ENCODE results near the gene SOX6.

Gene SOX6

GRCh38 chr11:16027621-16028020 is 328.7 kb downstream of the SOX6 start:
- Histone ChIP-seq H3K4me2 (no peak overlapping the region), H3K27me3 (no peaks in the 10 kb centered on the region), H4K20me1 (no peaks in the 10 kb centered on the region), H3K36me3 (no peaks in the 10 kb centered on the region), H3K9me3 (no peaks in the 10 kb centered on the region), H3K4me3 (no peak overlapping the region), H3K4me1 (no peaks in the 10 kb centered on the region), H3K9ac (no peak overlapping the region), H3K27ac (no peak overlapping the region)
- TF ChIP-seq Cebpa-rat (IDR thresholded peaks at IDR 0.05), result no peak

DNA sequence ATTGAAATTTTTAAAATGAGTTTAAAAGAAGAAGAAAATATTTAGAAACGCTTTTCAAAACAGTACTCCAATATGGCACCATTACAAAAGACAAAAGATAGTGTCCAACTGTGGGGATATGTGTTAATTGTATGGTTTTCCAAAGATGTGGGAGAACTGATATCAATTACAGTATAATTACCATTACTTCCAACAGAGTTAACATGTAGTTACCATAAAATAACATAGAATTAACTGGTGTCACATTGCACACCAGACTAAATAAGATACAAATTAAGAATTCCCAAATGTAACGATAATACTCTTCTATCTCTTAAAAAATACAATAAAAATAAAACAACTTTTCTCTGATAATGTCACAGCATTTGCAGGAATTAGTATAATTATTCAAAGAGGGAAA is 329.5 kb downstream of the SOX6 start:
- Histone ChIP-seq H3K4me1 (no peaks in the 10 kb centered on the region), H3K27me3 (no peaks in the 10 kb centered on the region), H3K4me3 (no peak overlapping the region), H3K9ac (no peak overlapping the region), H3K9me3 (no peaks in the 10 kb centered on the region), H3K27ac (no peak overlapping the region), H4K20me1 (no peaks in the 10 kb centered on the region), H3K36me3 (no peaks in the 10 kb centered on the region), H3K4me2 (no peak overlapping the region)
- TF ChIP-seq Cebpa-rat (IDR thresholded peaks at IDR 0.05), result no peak

- Histone ChIP-seq H3K9ac (no peak overlapping the region), H3K4me2 (no peak overlapping the region), H3K27ac (no peak overlapping the region), H3K27me3 (no peaks in the 10 kb centered on the region), H3K4me1 (no peaks in the 10 kb centered on the region), H4K20me1 (no peaks in the 10 kb centered on the region), H3K9me3 (no peaks in the 10 kb centered on the region), H3K4me3 (no peak overlapping the region), H3K36me3 (no peaks in the 10 kb centered on the region)
- no peak for TF ChIP-seq Cebpa-rat (IDR thresholded peaks at IDR 0.05)
These were observed 337.4 kb downstream of the SOX6 start for GRCh38 chr11:16018931-16019330.

- no peaks in the 10 kb centered on the region for H3K9me3 ChIP-seq
- peaks cover 4% of the 10 kb centered on the region; the same call in 1 of the 2 replicates for H3K4me1 ChIP-seq
- TF ChIP-seq Cebpa-rat (IDR thresholded peaks at IDR 0.05), result no peak
- H3K4me3 ChIP-seq, result no peak overlapping the region
- no peak overlapping the region for H3K9ac ChIP-seq
- no peak overlapping the region for H3K4me2 ChIP-seq
- no peaks in the 10 kb centered on the region for H3K27me3 ChIP-seq
- no peaks in the 10 kb centered on the region for H3K36me3 ChIP-seq
- H3K27ac ChIP-seq, result no peak overlapping the region
- H4K20me1 ChIP-seq, result no peaks in the 10 kb centered on the region
These were observed 339.9 kb downstream of the SOX6 start for GRCh38 chr11:16016468-16016829.

DNA sequence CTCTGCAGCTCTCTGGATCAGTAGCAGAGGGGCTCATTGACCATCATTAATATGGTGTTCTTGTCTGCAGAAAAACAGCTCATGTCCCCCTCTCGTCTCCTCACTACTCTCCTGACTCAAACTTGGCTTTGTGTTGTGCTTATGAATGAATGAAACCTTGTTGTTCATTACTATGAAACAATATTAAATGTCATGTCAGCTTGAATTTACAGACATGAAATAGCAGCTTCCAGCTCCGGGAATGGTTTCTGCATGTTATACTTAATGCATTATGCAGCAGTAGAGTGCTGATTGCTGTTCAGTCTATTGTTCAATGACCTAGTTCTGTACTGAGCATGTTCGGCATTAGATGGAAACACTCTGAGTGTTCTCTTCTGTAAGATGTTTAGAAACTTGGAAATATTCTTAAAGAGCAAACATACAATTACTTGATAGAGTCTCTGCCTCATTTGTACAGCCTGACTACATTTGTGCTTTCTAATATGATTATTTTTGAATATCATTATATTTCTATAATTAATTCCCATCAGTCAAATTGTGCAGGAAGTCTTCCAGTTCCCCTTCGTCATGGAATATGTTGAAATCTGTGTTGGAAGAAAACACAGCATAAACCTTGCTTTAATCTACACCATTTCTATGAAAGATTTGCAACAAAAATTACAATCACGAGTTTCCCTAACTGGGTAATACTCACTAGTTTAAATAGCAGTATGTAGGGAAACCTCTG is 340.4 kb downstream of the SOX6 start:
- Histone ChIP-seq H3K9ac (no peak overlapping the region), H3K36me3 (no peaks in the 10 kb centered on the region), H3K4me2 (no peak overlapping the region), H3K4me1 (peaks cover 4% of the 10 kb centered on the region; the same call in 1 of the 2 replicates), H4K20me1 (no peaks in the 10 kb centered on the region), H3K4me3 (no peak overlapping the region), H3K27ac (no peak overlapping the region), H3K27me3 (no peaks in the 10 kb centered on the region), H3K9me3 (no peaks in the 10 kb centered on the region)
- TF ChIP-seq Cebpa-rat (IDR thresholded peaks at IDR 0.05), result no peak

DNA sequence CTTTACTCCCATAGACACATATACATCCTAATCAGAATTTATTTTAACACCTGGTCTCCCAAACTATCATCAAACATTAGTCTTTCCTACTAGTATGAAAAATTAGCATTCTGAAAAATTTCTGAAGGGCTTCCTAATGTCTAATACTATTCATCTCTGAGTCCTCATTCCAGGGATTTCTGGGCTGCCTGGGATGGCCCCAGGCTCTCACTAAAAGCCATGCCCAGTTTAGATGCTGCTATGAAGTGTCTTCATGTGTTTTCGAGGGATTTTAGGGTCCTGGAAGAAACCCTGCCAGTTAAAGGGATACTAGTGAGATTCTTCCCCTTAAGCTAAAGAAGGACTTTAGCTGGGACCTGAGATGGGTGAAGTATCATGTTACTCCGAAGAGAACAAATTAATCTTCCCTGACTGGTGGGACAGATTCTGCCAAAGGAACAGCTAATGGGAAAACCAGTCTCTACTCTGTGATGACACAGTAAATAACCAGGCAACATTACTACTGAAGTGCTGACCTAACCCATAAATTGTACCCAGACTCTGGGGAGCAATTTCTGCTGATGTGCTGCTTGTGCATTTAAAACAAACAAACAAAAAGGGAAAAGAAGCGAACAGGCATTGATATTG is 342.6 kb downstream of the SOX6 start:
- peaks cover 4% of the 10 kb centered on the region; the same call in 1 of the 2 replicates for H3K4me1 ChIP-seq
- H3K9me3 ChIP-seq, result no peaks in the 10 kb centered on the region
- no peaks in the 10 kb centered on the region for H4K20me1 ChIP-seq
- H3K27ac ChIP-seq, result no peak overlapping the region
- TF ChIP-seq Cebpa-rat (IDR thresholded peaks at IDR 0.05), result no peak
- H3K36me3 ChIP-seq, result no peaks in the 10 kb centered on the region
- H3K27me3 ChIP-seq, result no peaks in the 10 kb centered on the region
- no peak overlapping the region for H3K4me3 ChIP-seq
- no peak overlapping the region for H3K4me2 ChIP-seq
- no peak overlapping the region for H3K9ac ChIP-seq

GRCh38 chr11:16013242-16013641 is 343.1 kb downstream of the SOX6 start:
- TF ChIP-seq Cebpa-rat (IDR thresholded peaks at IDR 0.05), result no peak
- no peak overlapping the region for H3K27ac ChIP-seq
- no peaks in the 10 kb centered on the region for H3K9me3 ChIP-seq
- no peak overlapping the region for H3K4me2 ChIP-seq
- H3K4me1 ChIP-seq, result peaks cover 4% of the 10 kb centered on the region; the same call in 1 of the 2 replicates
- H3K27me3 ChIP-seq, result no peaks in the 10 kb centered on the region
- H3K4me3 ChIP-seq, result no peak overlapping the region
- no peak overlapping the region for H3K9ac ChIP-seq
- no peaks in the 10 kb centered on the region for H3K36me3 ChIP-seq
- H4K20me1 ChIP-seq, result no peaks in the 10 kb centered on the region

DNA sequence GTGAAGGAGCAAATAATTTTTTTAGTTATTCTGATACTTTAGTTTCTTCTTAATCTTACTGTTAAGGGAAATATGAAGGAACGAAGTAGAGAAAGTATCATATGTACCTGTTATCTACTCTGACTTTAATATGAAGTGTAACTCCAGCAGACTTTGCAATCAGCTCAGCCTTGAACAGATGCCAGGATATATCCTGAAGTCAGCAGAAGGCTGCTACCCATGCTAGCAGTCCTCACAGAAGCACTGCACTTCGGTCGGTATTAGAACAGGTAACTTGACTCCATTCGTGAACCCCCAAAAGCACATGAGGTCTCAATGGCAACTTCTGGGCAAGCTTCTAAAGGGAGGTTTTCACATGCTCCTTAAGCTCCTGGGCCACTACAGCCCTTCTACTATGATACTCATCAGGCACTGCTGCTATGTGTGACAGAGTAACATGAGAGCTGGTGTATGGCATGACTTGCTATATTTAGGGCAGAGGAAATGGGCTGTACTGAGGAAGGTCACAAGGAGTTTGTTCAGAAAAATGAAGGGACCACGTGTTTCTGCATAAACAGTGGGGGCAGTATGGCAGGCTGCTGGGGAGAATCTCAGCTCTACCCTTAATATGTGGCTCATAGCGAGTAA is 344.1 kb downstream of the SOX6 start:
- Histone ChIP-seq H3K27ac (no peak overlapping the region), H3K9me3 (no peaks in the 10 kb centered on the region), H3K4me3 (no peak overlapping the region), H3K9ac (no peak overlapping the region), H3K4me2 (peak overlapping the region; percentile 20; the same call in 1 of the 2 replicates), H3K27me3 (no peaks in the 10 kb centered on the region), H4K20me1 (no peaks in the 10 kb centered on the region), H3K4me1 (peaks cover 4% of the 10 kb centered on the region; the same call in 1 of the 2 replicates), H3K36me3 (no peaks in the 10 kb centered on the region)
- TF ChIP-seq Cebpa-rat (IDR thresholded peaks at IDR 0.05), result no peak

GRCh38 chr11:16011396-16011795 is 344.9 kb downstream of the SOX6 start:
- no peaks in the 10 kb centered on the region for H4K20me1 ChIP-seq
- no peak overlapping the region for H3K4me2 ChIP-seq
- no peaks in the 10 kb centered on the region for H3K9me3 ChIP-seq
- no peak overlapping the region for H3K4me3 ChIP-seq
- peaks cover 4% of the 10 kb centered on the region; the same call in 1 of the 2 replicates for H3K4me1 ChIP-seq
- H3K27me3 ChIP-seq, result no peaks in the 10 kb centered on the region
- no peak for TF ChIP-seq Cebpa-rat (IDR thresholded peaks at IDR 0.05)
- no peaks in the 10 kb centered on the region for H3K36me3 ChIP-seq
- no peak overlapping the region for H3K27ac ChIP-seq
- H3K9ac ChIP-seq, result no peak overlapping the region

GRCh38 chr11:16009021-16009420 is 347.3 kb downstream of the SOX6 start:
- H3K4me3 ChIP-seq, result no peak overlapping the region
- no peaks in the 10 kb centered on the region for H3K36me3 ChIP-seq
- H4K20me1 ChIP-seq, result no peaks in the 10 kb centered on the region

More at GRCh38 chr11:16009021-16009420, 347.3 kb downstream of the SOX6 start:
- Histone ChIP-seq H3K27me3 (no peaks in the 10 kb centered on the region), H3K9me3 (no peaks in the 10 kb centered on the region), H3K4me1 (peaks cover 4% of the 10 kb centered on the region; the same call in 1 of the 2 replicates), H3K27ac (no peak overlapping the region), H3K4me2 (no peak overlapping the region), H3K9ac (no peak overlapping the region)
- TF ChIP-seq Cebpa-rat (IDR thresholded peaks at IDR 0.05), result no peak

All from BLaER1 (cell line).